ENCODE measurements around the gene TBKBP1.

Gene TBKBP1

DNA sequence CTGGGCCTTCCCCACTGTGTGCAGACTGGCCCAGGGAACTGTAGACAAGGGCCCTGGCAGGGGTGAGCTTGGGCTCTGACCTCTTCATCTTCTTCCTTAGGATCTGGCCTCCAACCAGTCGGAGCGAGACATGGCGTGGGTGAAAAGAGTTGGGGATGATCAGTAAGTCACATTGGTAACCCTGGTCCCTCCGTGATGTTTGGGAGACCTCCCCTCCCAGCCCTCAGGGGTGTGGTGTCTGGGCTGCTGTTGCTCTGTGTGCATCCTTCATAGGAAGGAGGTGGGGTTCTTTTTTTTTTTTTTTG is 5.5 kb downstream of the TBKBP1 start:
- DNase-seq: no peak

DNA sequence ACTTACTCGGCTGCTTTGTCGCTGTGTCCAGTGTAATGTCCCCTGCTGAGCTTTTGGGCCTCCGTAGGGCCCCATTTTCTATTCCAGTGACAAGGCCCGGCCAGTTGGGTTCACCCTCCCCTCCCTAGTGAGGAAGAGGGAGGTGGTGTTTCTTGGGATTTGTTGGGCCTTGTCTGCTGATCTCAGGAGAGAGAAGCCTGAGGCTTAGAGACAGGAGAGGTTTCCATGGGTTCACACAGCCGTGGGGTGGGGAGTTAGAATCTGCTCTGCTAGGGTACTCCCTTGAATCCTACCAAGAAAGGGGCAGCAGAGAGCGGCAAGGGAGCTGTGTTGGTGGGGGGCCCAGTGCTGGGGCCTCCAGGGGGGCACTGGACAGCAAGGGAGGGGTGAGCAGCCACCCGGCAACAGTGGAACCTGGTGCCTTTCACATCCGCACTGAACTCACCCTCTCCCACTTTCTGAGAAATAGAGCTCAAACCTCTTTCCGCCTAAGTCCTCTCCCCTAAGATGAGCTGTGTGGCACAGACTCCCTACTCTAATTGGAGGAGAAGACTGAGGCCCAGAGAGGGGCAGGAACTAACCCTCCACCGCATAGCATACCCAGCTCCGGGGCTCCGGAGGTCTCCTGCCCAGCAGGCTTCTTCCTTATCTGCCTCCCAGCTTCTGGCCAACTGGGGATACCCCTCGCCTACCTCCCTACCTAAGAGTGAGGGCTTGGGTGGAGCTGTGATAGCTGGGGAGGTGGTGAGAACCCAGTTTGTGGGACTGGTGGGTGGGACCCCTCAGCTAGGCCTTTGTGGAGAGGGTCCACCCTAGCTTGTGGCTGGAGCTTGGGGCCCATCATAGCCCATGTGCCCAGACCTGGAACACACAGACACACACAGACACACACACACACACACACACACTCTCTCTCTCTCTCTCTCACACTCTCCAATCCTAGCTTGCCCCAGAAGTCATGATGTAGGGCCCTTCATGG is 6.8 kb downstream of the TBKBP1 start:
- no peak for DNase-seq

DNA sequence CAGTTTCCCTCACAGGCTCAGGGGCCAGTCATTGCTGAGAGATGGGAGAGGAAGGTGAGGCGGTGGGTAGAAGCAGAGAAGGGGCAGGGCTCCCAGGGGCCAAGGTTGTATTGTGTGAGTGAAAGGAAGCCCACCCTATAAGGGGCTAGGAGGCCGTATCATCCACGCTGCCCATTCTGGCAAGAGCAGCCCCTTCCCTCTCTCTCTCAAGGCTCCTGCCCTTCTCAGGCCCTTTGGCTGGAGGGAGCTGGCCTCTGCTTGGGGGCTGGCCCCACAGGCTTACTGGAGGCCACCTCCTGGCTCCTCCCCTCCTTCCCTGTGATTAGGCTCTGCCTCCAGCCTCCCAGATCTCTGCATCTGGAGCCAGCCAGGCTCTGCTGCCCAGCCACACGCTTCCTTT is 7.6 kb downstream of the TBKBP1 start:
- DNase-seq: no peak

DNA sequence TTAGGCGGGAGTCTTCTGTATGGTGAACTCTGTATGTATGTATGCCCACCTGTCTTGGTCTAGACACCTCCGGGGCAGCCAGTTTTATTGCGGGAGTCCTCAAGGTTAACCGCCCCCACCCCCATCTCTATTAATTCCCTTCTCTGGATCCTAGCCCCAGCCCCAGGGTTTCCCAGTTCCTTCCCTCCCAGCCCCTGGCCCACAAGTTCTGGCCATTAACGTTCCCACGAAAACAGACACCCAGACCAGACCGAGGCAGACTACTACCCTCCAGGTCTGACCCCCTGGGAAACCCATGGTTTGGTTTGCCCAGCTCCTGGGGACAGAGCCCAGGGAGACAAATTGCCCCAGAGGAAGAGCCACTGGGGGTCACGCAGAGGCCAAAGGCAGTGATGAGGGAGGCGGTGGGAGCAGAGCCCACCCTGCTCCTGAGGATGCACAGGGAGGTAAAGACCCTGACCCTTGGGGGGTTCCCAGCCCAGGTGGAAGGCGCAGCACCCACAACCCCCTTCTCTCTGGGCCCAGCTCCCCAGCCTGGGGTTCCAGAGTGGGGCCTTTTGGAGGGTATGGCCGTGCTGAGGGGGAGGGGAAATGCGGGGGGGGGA is 8.5 kb downstream of the TBKBP1 start:
- no peak for DNase-seq

DNA sequence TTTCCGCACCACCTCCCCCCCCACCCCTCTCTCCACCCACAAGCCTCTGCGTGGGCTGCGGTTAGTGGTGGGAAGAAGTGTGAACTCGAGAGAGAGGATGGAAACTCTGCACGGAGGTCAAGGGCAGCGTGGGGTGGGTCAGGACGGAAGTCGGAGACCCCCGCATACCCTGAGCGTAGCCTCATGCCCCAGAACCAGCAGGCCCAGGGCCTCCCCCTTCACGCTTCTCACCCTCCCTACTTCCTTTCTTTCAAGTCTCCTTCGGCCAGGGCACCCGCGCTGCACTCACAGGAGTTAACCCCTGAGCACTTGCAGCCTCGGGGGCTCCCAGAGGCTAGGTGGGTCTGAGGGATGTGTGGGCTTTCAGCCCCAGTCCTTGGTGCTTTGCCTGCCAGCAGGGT is 9.2 kb downstream of the TBKBP1 start:
- DNase-seq: no peak

DNA sequence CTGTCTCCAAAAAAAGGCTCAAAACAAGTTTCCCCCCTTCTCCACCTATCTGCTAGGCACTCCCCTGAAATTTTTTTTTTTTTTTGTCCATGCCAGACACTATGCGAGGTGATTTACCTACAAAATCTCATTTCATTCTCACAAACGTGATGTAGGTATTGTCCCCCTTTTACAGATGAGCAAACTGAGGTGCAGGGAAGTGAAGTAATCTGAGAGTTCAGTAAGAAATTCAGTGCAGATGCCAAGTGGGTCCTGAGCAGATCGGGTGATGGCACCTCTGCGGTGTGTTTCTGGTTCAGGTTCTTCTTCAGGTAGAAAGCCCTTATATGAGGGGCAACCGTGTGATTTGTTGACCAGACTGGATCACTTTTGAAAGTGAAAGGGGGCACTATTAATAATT is 9.7 kb downstream of the TBKBP1 start:
- no peak for DNase-seq

DNA sequence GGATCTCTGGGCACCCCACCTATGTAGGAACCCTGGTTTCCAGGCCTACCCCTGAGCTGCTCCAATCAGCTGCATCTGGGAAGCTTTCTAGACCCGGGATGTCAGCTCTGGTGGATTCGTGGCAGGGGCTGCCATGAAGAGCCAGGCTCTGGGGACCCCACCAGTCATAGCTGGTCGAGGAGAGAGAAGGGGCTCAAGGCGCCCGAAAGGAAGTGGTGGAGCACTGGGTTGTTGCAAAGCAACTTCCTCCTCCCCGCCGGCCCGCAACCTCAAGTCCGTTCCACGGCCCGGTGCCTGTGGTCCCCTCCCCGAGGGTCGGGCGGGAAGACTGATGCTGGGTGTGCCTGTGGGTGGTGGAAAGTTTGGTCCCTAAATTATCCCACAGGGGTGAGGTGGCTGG is 10.2 kb downstream of the TBKBP1 start:
- DNase-seq: no peak

DNA sequence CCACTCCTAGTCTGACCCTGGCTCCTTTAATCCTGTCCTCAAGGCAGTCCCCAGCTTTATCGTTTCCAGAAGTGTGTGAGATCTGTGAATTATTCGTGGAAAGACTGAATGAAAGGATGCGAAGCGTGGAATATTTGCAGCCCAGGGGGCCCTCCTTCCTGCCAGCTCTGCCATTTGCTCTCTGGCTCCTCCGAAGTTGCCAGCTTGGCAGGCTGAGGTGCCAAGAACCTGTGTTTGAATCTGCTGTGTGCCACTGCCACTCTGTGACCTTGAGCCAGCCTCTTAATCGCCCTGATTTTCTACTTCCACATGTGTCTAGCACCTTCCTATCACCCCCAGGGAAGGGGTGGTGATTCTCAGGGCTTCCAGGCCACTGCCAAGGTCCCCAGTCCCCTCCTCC is 10.8 kb downstream of the TBKBP1 start:
- DNase-seq: no peak

DNA sequence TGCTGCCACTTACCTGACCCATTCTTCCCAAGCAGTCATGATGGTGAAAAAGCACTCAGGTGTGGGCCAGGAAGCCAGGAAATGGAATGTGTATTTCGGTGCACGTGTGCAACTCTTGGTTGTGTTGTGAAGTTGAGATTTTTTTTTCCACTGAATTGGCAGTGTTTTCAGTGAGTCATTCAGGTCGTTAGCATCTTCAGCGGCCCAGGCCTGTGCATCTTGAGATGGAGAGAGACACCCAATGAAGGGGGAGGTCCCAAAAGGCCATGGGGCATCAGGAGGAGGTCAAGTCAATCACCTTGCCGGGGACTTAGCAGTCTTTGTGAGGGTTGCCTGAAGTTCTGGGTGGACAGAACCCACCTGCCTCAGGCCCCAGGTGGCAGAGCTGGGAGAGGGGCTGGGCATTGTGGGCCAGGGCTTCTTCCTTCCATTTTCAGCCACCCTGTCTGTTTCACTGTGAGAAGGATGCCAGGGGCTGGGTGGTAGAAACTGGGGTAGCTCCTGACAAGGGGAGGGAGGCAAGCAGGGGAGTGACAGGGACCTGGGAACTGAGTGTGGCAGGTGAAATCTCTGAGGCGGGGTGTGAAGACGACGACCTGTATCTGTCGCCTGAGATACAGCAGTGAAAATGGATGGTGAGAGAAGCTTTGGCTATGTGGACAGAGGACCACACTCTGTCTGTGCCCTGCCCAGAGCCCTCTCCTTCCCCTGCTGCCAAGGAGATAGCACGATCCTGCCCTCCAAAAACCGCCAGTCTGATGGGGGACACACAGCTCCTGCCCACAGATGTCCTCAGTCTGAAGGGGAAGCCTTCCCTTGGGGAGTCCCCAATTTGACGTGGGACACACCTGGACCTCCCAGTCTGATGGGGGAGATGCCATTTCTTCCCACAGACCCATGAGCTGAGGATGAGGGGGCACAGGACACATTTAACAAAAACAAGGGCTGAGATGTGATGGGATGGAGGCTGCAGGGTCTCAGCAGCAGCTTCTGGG is 11.9 kb downstream of the TBKBP1 start:
- no peak for DNase-seq

DNA sequence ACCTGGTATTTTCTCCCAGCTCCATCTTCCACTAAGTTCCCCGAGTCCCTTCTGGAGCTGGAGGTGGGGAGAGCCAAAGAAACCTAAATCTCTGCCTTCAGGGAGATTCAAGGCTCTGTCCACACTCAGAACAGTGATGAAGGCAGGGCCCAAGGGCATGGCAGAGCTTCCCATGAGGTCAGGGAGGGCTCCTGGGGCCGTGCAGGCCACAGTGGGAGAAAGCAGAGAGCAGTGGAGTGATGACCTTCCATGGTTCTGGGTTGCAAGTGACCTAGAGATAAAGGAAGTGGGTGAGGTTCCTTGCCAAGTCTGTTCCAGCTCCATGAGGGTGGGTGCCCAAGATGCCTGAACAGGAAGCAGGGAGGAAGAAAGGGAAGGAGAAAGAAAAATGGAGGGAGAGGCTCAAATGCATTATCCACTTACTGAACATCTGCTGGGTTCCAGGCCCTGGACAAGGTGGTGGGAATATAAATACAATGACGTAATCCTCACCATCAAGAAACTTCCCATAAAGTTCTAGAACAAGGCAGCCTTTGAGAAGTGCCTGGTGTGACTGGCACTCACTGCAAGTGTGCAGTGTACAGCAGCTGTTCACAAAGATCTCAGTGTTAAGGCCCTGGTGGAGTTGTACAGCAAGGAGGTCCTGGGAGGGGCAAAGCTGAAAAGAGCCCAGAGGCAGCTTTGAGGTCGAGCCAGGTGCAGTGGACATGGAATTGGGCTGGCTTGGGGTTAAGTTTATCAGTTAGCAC is 13.3 kb downstream of the TBKBP1 start:
- DNase-seq: no peak

DNA sequence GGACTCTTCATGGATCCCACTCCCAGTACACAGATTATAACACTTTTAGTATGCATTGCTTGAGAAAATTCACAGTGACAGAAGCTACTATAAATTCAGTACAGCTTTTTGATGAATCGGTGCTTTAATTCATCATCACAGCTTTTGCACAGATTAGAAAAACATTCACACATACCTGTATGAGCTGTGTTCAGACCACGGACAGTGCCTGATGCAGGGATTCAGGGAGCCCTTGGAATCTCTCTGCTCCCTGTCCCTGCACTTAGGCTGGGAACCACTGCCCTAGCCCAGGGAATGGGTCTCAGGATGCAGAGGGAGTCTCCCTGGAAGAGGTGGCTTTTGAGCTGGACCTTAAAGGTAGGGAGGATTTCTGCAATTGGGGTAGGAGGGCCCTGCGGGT is 13.9 kb downstream of the TBKBP1 start:
- DNase-seq: no peak

DNA sequence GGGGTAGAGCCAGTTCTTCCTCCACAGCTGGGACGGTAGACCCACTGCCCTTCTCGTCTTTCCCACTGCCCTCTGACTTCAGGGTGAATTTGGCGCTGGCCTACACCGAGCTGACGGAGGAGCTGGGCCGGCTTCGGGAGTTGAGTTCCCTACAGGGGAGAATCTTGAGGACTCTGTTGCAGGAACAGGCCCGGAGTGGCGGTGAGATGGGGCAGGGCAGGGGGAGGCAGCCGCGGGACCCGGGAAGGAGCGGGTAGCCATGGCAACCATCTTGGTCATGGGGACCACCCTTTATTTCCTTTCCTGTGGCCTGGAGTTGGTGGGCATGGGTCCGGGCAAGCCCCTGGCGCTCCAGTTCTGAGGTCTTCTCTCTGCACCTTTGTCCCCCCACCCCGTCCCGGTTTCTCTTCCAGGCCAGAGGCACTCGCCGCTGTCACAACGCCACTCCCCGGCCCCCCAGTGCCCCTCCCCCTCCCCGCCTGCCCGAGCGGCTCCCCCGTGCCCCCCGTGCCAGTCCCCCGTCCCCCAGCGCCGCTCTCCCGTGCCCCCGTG is 14.4 kb downstream of the TBKBP1 start:
- DNase-seq: no peak

DNA sequence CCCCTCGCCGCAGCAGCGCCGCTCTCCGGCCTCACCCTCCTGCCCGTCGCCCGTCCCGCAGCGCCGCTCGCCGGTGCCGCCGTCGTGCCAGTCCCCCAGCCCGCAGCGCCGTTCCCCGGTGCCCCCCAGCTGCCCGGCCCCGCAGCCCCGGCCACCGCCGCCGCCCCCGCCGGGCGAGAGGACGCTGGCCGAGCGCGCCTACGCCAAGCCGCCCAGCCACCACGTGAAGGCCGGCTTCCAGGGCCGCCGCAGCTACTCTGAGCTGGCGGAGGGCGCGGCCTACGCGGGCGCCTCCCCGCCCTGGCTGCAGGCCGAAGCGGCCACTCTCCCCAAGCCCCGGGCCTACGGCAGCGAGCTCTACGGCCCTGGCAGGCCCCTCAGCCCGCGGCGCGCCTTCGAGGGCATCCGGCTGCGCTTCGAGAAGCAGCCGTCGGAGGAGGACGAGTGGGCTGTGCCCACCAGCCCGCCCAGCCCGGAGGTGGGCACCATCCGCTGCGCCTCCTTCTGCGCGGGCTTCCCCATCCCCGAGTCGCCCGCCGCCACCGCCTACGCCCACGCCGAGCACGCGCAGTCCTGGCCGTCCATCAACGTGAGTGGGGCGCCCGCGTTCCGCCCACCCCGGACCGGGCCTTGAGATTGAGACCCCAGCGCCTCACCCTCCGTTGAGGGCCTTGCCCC is 15.0 kb downstream of the TBKBP1 start:
- no peak for DNase-seq

DNA sequence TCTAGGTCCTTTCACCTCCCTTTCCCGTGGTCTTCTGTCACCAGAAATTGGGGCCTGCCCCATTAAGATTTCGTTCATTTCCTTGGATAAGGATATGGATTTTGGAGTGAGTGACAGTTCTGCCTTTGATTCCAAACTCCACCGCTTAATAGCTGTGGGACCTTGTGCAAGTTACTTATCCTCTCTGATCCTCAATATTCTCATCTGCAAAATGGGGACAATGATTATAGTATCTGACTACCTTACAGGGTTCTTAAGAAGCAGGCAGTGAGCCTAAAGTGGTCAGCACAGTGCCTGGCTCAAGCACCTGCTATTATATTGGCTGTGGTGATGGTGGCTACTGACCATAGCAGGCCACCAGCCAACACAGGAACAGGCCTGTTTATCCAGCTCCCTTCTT is 15.6 kb downstream of the TBKBP1 start:
- DNase-seq: no peak

DNA sequence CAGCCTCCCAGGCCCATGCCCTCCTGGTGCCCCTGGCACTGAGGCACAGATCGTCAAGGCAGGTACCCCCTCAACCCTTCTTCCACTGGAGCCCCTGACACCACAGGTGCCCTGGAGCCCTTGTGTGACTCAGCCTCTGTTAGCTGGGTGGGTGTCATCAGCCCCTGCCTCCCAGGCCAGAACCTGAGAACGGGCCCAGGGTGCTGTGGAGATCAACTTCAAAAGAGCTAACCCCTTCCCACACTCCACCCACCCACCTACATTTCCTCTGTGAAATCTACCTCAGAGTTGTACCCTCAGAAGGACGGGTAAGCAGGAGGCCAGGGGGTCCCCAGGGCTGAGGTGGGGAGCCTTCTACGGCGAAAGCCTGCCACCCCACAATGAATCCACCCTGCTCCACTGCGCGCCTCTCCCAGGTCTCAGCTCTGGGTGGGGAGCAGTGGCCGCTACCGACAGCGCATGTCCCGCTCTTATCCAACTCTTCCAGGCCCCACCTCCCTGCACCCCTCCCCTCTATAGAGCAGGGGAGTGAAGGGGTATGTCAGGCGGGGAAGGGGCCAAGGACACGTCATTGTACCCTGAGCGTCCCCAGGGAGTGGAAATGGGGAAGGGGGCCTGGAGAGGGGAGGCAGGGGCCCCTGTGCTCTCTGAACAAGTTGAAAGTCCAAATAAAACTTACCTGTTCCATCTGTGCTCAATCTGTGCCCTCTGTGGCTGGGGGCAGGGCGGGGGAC is 17.6 kb downstream of the TBKBP1 start:
- DNase-seq: no peak

DNA sequence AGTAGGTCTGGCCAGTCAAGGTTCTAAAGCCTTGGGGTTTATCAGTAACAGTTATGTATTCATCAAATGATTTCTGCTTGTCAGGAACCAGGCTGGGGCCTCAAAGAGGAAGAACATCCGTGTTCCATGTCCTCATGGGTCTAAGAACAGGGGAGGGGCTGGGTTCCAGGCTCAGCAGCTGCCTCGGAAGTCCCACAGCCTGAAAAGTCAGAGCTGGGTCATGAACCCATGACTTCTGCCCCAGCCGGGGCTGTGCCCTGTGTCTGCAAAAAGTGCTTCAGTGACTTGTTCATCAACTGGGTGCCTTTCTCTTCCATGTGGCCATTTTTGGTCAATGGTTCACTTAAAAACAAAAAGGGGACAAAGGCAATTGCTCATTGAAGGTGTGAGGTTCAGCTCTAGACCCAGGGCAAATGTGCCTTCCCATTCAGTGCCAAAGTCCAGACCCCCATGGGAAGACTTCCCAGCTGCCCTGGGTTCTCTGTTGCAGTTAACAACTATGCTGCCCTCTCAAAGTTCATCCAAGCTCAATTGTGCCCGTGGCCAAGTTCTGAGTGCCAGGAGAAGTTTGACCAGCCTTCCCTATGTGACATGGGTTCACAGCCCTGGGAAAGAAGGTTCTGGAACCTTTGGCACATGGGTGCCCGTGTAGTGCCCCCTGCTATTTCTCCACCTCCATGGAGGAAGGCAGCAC is 18.5 kb downstream of the TBKBP1 start:
- no peak for DNase-seq

DNA sequence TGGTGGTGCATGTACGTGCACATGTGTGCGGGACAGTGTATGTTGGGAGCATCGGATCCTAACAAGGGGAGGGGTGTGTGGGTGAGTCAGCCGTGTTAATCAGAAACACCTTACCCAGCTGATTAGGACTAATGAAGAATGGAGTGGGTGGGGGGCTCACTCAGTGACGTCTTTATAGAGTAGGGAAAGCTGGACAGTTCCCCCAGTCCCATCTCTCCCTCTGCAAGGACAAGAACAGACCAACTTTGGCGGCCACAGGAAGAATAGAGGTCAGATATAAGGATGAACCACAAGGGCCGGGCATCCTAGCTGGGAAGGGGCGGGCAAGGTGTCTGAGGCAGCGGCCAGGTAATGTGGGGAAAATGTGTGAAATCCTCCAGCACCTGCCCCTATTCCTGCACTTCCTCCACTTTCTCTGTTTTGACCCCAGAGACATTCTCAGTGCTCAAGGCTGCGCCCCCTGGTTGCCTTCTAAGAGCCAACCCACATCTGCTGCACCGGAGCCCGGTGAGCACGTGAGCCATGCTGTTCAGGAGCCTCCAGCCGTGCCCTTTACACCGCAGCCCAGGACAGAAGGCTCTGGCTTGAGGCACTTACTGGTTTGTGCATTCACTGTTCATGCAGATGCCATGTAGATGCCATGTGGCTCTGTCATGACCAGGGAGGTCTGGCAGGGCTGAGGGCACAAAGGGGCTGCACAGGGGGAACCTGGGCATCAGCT is 20.2 kb downstream of the TBKBP1 start:
- DNase-seq: no peak

DNA sequence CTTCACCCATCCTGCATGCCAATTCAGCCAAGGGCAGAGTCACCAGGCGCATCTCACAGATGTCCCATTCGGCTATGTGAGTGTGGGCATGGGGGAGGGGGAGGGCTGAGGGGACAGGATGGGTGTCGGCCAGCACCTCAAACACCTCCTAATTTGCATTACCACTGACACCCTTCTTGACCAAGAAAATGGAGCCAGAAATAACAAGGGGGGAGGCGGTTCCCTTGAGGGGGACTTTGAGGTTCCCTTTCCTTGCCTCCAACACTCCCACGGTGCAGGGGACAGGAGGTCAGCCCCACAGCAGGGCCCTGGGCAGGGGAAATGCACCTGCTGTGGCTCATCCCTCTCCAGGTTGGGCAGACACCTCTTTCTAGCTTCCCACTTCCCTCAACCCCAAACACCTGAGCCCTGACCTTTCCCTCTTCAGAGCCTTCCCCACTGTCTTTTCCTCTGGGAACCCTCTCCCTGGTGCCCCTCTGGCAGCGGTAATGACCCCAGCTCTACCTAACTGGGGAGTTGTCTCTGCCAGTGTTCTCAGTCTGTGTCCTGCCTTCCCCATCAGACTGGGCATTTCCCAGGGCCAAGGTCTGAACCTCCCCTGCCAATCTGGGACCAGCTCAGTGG is 20.9 kb downstream of the TBKBP1 start:
- no peak for DNase-seq

DNA sequence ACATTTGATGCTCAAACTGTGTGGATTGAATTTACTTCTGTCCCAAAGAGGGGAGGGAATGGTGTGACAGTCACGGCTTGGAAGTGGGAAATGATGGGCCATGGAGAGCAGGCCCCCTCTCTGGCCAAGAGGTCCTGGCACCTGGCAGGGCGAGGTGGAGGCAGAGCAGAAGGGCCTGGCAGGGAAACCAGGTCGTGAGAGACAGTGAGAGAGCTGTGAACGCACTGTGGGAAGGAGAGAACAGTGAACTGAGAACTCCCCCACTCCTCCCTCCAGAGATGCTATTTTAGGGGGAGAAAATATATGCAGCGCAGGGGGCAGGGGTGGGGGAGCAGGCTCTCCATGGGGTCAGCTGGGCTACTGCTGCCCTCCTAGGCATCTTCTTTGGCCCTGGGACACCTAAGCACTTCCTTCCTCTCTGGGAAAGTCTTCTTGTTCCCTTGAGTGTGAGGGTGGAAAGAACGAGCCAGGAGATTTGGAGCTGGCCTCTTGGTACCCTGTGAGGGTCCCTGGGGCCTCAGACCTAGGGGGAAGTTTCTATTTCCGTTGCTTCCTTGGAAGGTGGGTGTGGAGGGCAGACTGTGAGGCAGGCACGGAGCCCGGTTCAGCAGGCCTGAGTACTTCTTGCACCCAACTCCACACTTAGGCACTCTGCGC is 21.8 kb downstream of the TBKBP1 start:
- no peak for DNase-seq
